ENCODE data around the gene OR5D14. TPM values are rescaled to one million over a fixed set of nuclear protein-coding genes. Genes with fewer than 3 reads are reported as not detected.

Gene OR5D14
- total RNA-seq (not detected), polyA plus RNA-seq (not detected), total RNA-seq (0 reads per million in 6 experiments)

DNA sequence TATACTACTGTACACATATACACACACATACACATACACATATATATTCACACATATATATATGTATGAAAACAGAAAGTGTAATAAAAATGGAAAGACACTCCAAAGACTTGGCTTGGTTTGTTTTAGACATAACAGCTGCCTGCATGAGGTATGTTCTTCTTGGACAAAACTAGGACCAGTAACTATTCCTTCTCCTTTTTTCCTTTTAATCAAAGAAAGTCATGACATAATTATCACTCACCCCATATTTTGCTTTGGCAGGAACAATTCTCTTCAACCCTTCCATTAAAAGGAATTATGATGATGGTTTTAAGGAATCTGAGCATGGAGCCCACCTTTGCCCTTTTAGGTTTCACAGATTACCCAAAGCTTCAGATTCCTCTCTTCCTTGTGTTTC, at the start of gene OR5D14:
Gene OR5D14, plus strand, starts transcription at position 301 of the 400 bp plus-strand sequence. Its CDS starts 0 bp downstream, at position 301.
- POLR2A ChIA-PET = no interaction called here
- ATAC-seq = no peak
- peaks cover 11 to 34% (median 19%) of the 10 kb centered on the region in 9 donors for H3K9me3 Mint-ChIP-seq
- H3K36me3 Mint-ChIP-seq = no peaks in the 10 kb centered on the region
- H3K27ac Mint-ChIP-seq = no peak within 1 kb of the TSS
- DNase-seq = no peak
- H3K4me3 Mint-ChIP-seq = no peak within 1 kb of the TSS
- H3K4me1 Mint-ChIP-seq = no peaks in the 10 kb centered on the region
- no peaks in the 10 kb centered on the region for H3K27me3 Mint-ChIP-seq

- ATAC-seq (no peak), DNase-seq (no peak)
- peaks cover 0 to 37% (median 13%) of the 10 kb centered on the region in 9 donors for H3K9me3 Mint-ChIP-seq
- H3K27me3 Mint-ChIP-seq = no peaks in the 10 kb centered on the region
- no peak within 1 kb of the TSS for H3K4me3 Mint-ChIP-seq
- H3K4me1 Mint-ChIP-seq = no peaks in the 10 kb centered on the region
- peaks cover 0 to 6% (median 0%) of the 10 kb centered on the region in 3 donors for H3K36me3 Mint-ChIP-seq
- POLR2A ChIA-PET = no interaction called here
- H3K27ac Mint-ChIP-seq = no peak within 1 kb of the TSS
Observed at GRCh38 chr11:55773138-55773537, 22.2 kb upstream of the OR5D14 start, which contains the start of gene OR5D13. Gene OR5D13 (plus strand): TSS chr11:55773438. CDS start chr11:55773438, 0 bp downstream.

GRCh38 chr11:55791606-55792005, 3.8 kb upstream of the OR5D14 start:
- POLR2A ChIA-PET = no interaction called here
- Mint-ChIP-seq H3K9me3 (peaks cover 7 to 29% (median 13%) of the 10 kb centered on the region in 9 donors), H3K4me3 (no peak overlapping the region), H3K4me1 (no peaks in the 10 kb centered on the region), H3K36me3 (no peaks in the 10 kb centered on the region), H3K27me3 (no peaks in the 10 kb centered on the region), H3K27ac (no peak overlapping the region)
- no peak for ATAC-seq
- no peak for DNase-seq

DNA sequence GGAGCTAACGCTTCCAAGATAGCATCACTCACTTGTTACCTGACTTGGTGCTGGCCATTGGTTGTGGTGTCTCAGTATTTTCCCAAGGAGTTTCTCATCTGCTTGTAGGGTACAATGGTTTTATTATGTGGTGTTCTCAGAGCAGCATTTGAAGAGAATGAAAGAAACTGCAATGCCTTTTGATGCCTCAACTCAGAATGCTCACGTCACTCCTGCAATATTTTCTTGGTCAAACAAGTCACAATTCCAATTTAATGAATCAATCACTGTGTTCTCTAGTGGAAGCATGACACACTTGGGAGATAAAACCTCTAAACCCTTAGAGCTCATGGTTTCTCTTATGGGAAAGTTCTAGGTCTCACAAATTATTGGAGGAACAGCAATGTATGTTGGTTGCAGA, 2.0 kb upstream of the OR5D14 start:
- Mint-ChIP-seq H3K27ac (no peak overlapping the region), H3K27me3 (no peaks in the 10 kb centered on the region), H3K36me3 (no peaks in the 10 kb centered on the region), H3K9me3 (peaks cover 5 to 18% (median 9%) of the 10 kb centered on the region in 9 donors), H3K4me1 (no peaks in the 10 kb centered on the region), H3K4me3 (no peak overlapping the region)
- ATAC-seq = no peak
- POLR2A ChIA-PET = no interaction called here
- DNase-seq = no peak

- POLR2A ChIA-PET = no interaction called here
- Mint-ChIP-seq H3K36me3 (peaks cover 0 to 15% (median 0%) of the 10 kb centered on the region in 3 donors), H3K27me3 (no peaks in the 10 kb centered on the region), H3K9me3 (peaks cover 0 to 54% (median 24%) of the 10 kb centered on the region in 9 donors), H3K4me3 (no peak overlapping the region), H3K27ac (no peak overlapping the region), H3K4me1 (no peaks in the 10 kb centered on the region)
- ATAC-seq (no peak), DNase-seq (no peak)
Observed at GRCh38 chr11:55806248-55806647, 10.9 kb downstream of the OR5D14 start.

DNA sequence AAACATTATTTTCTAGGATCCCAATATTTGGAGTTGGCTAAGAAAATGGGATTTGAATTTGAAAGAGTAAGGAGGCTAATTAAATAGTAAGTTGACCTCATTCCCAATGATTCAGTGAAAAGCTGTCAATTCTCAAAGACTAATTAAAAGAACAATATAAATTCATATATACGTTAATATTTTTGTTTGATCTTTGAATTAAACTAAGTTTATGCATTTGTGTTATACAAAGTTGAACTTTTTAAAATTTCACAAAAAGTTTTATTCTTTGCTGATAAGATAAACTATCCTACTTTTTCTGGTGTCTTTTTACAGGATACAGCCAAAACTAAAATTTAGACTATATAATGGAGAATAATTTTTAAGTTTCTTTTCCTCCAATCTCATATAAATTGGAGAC, 15.7 kb downstream of the OR5D14 start, which contains the start of gene OR5L1:
Gene OR5L1, plus strand, starts transcription at position 301 of the 400 bp plus-strand sequence. CDS start 100 bp downstream, outside the sequence.
- POLR2A ChIA-PET = no interaction called here
- Mint-ChIP-seq H3K27ac (no peak within 1 kb of the TSS), H3K4me3 (no peak within 1 kb of the TSS), H3K27me3 (no peaks in the 10 kb centered on the region), H3K36me3 (peaks cover 0 to 8% (median 0%) of the 10 kb centered on the region in 3 donors), H3K9me3 (peaks cover 8 to 42% (median 28%) of the 10 kb centered on the region in 9 donors), H3K4me1 (no peaks in the 10 kb centered on the region)
- ATAC-seq (no peak), DNase-seq (no peak)

GRCh38 chr11:55819330-55819729, 24.0 kb downstream of the OR5D14 start, which contains the start of gene OR5D18:
Gene OR5D18 (plus strand): TSS chr11:55819630. CDS start chr11:55819630, 0 bp downstream.
- Mint-ChIP-seq H3K36me3 (peaks cover 0 to 9% (median 0%) of the 10 kb centered on the region in 3 donors), H3K27ac (no peak within 1 kb of the TSS), H3K4me1 (peaks cover 0 to 3% (median 0%) of the 10 kb centered on the region in 4 donors), H3K9me3 (peaks cover 8 to 38% (median 19%) of the 10 kb centered on the region in 9 donors), H3K27me3 (no peaks in the 10 kb centered on the region), H3K4me3 (no peak within 1 kb of the TSS)
- POLR2A ChIA-PET = no interaction called here
- ATAC-seq = no peak
- DNase-seq = no peak

DNA sequence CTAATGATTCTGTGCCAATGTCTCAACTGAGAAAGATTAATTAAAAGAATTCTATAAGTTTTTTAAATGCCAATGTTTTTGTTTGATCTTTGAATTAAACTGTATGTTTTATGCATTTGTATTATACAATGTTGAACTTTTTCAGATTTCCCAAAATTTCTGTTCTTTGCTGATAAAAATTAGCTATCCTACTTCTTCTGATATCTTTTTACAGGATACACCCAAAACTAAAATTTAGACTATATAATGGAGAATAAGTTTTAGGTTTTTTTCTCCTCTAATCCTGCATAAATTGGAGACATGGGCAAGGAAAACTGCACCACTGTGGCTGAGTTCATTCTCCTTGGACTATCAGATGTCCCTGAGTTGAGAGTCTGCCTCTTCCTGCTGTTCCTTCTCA, 31.6 kb downstream of the OR5D14 start, which contains the start of gene OR5L2:
Gene OR5L2, plus strand, starts transcription at position 301 of the 400 bp plus-strand sequence. Its CDS starts 0 bp downstream, at position 301.
- no peak within 1 kb of the TSS for H3K27ac Mint-ChIP-seq
- H3K27me3 Mint-ChIP-seq = no peaks in the 10 kb centered on the region
- ATAC-seq (no peak), DNase-seq (no peak)
- no peak within 1 kb of the TSS for H3K4me3 Mint-ChIP-seq
- peaks cover 0 to 25% (median 8%) of the 10 kb centered on the region in 9 donors for H3K9me3 Mint-ChIP-seq
- POLR2A ChIA-PET = no interaction called here
- H3K36me3 Mint-ChIP-seq = no peaks in the 10 kb centered on the region
- H3K4me1 Mint-ChIP-seq = no peaks in the 10 kb centered on the region

GRCh38 chr11:55838452-55838851, 43.1 kb downstream of the OR5D14 start, which contains the start of gene OR5D16:
Gene OR5D16 (plus strand): TSS chr11:55838752. CDS start chr11:55838752, 0 bp downstream.
- DNase-seq (no peak), ATAC-seq (no peak)
- Mint-ChIP-seq H3K27me3 (no peaks in the 10 kb centered on the region), H3K4me1 (no peaks in the 10 kb centered on the region), H3K4me3 (no peak within 1 kb of the TSS), H3K9me3 (peaks cover 7 to 38% (median 17%) of the 10 kb centered on the region in 9 donors), H3K36me3 (no peaks in the 10 kb centered on the region), H3K27ac (no peak within 1 kb of the TSS)
- POLR2A ChIA-PET = no interaction called here

Other genes with a start within 250 kb of the OR5D14 start
- gene OR4C15, start 241.1 kb upstream of the OR5D14 start, total RNA-seq = not detected
- not detected for gene OR4C15, start 241.1 kb upstream of the OR5D14 start, polyA plus RNA-seq
- gene OR4C16, start 223.4 kb upstream of the OR5D14 start, total RNA-seq = not detected
- gene OR4C16, start 223.4 kb upstream of the OR5D14 start, polyA plus RNA-seq = not detected
- gene OR4C11, start 187.9 kb upstream of the OR5D14 start, total RNA-seq = not detected
- gene OR4C11, start 187.9 kb upstream of the OR5D14 start, polyA plus RNA-seq = not detected
- not detected for gene OR4P4, start 160.4 kb upstream of the OR5D14 start, total RNA-seq
- not detected for gene OR4P4, start 160.4 kb upstream of the OR5D14 start, polyA plus RNA-seq
- gene OR4S2, start 147.2 kb upstream of the OR5D14 start, total RNA-seq = not detected
- gene OR4S2, start 147.2 kb upstream of the OR5D14 start, polyA plus RNA-seq = not detected
- not detected for gene OR4C6, start 133.4 kb upstream of the OR5D14 start, total RNA-seq
- not detected for gene OR4C6, start 133.4 kb upstream of the OR5D14 start, polyA plus RNA-seq
- gene OR5D13, start 22.1 kb upstream of the OR5D14 start, total RNA-seq = not detected
- gene OR5D13, start 22.1 kb upstream of the OR5D14 start, polyA plus RNA-seq = not detected
- not detected for gene OR5L1, start 15.8 kb downstream of the OR5D14 start, total RNA-seq
- not detected for gene OR5L1, start 15.8 kb downstream of the OR5D14 start, polyA plus RNA-seq
- not detected for gene OR5D18, start 24.1 kb downstream of the OR5D14 start, total RNA-seq
- gene OR5D18, start 24.1 kb downstream of the OR5D14 start, polyA plus RNA-seq = not detected
- gene OR5L2, start 31.7 kb downstream of the OR5D14 start, total RNA-seq = not detected
- gene OR5L2, start 31.7 kb downstream of the OR5D14 start, polyA plus RNA-seq = not detected
- gene OR5D16, start 43.2 kb downstream of the OR5D14 start, total RNA-seq = not detected
- gene OR5D16, start 43.2 kb downstream of the OR5D14 start, polyA plus RNA-seq = not detected
- not detected for gene TRIM51, start 87.7 kb downstream of the OR5D14 start, total RNA-seq
- gene TRIM51, start 87.7 kb downstream of the OR5D14 start, polyA plus RNA-seq = not detected
- gene OR5W2, start 119.0 kb downstream of the OR5D14 start, total RNA-seq = not detected
- not detected for gene OR5W2, start 119.0 kb downstream of the OR5D14 start, polyA plus RNA-seq
- not detected for gene OR5I1, start 140.8 kb downstream of the OR5D14 start, total RNA-seq
- gene OR5I1, start 140.8 kb downstream of the OR5D14 start, polyA plus RNA-seq = not detected
- gene OR10AG1, start 174.4 kb downstream of the OR5D14 start, total RNA-seq = not detected
- gene OR10AG1, start 174.4 kb downstream of the OR5D14 start, polyA plus RNA-seq = not detected
- gene OR5F1, start 199.1 kb downstream of the OR5D14 start, total RNA-seq = not detected
- not detected for gene OR5F1, start 199.1 kb downstream of the OR5D14 start, polyA plus RNA-seq
- not detected for gene OR5AS1, start 232.1 kb downstream of the OR5D14 start, total RNA-seq
- gene OR5AS1, start 232.1 kb downstream of the OR5D14 start, polyA plus RNA-seq = not detected